ENCODE results near the gene LRRC43. TPM values are rescaled to one million over a fixed set of nuclear protein-coding genes. Genes with fewer than 3 reads are reported as not detected.

LRRC43 gene
- total RNA-seq, 1 donor from 2014 or later: not detected

GRCh38 chr12:122155705-122156104 is 27.2 kb upstream of the LRRC43 start:
- no peak overlapping the region for H3K27ac ChIP-seq (ENCODE audit: low read depth, low read length)
- no peak overlapping the region for H3K4me3 ChIP-seq (ENCODE audit: low read length in 3 of 3)
- peaks cover 0 to 7% (median 0%) of the 10 kb centered on the region in 3 donors for H3K36me3 ChIP-seq (ENCODE audit: control insufficient read depth in 3 of 3, insufficient read depth in 3 of 3, low read length in 3 of 3)
- H3K9ac ChIP-seq (ENCODE audit: low read depth in 1 of 3, low read length in 3 of 3): no peak overlapping the region
- no peaks in the 10 kb centered on the region for H3K9me3 ChIP-seq (ENCODE audit: control insufficient read depth in 3 of 3, low read length in 3 of 3)
- peaks cover 0 to 6% (median 5%) of the 10 kb centered on the region in 3 donors for H3K4me1 ChIP-seq (ENCODE audit: control insufficient read depth in 3 of 3, insufficient read depth in 3 of 3, low read length in 3 of 3)
- H3K27me3 ChIP-seq (ENCODE audit: control insufficient read depth in 3 of 3, insufficient read depth in 3 of 3, low read length in 3 of 3): no peaks in the 10 kb centered on the region

GRCh38 chr12:122158700-122159285 is 24.1 kb upstream of the LRRC43 start:
- H3K9ac ChIP-seq (ENCODE audit: low read depth in 1 of 3, low read length in 3 of 3): no peak overlapping the region
- H3K27me3 ChIP-seq (ENCODE audit: control insufficient read depth in 3 of 3, insufficient read depth in 3 of 3, low read length in 3 of 3): peaks cover 0 to 2% (median 2%) of the 10 kb centered on the region in 3 donors
- no peak overlapping the region for H3K4me3 ChIP-seq (ENCODE audit: low read length in 3 of 3)
- no peak overlapping the region for H3K27ac ChIP-seq (ENCODE audit: low read depth, low read length)
- H3K4me1 ChIP-seq (ENCODE audit: control insufficient read depth in 3 of 3, insufficient read depth in 3 of 3, low read length in 3 of 3): no peaks in the 10 kb centered on the region
- no peaks in the 10 kb centered on the region for H3K9me3 ChIP-seq (ENCODE audit: control insufficient read depth in 3 of 3, low read length in 3 of 3)
- H3K36me3 ChIP-seq (ENCODE audit: control insufficient read depth in 3 of 3, insufficient read depth in 3 of 3, low read length in 3 of 3): peaks cover 0 to 7% (median 0%) of the 10 kb centered on the region in 3 donors

- no peaks in the 10 kb centered on the region for H3K4me1 ChIP-seq (ENCODE audit: control insufficient read depth in 3 of 3, insufficient read depth in 3 of 3, low read length in 3 of 3)
- H3K27ac ChIP-seq (ENCODE audit: low read depth, low read length): no peak overlapping the region
- no peaks in the 10 kb centered on the region for H3K9me3 ChIP-seq (ENCODE audit: control insufficient read depth in 3 of 3, low read length in 3 of 3)
- no peak overlapping the region for H3K9ac ChIP-seq (ENCODE audit: low read depth in 1 of 3, low read length in 3 of 3)
- H3K36me3 ChIP-seq (ENCODE audit: control insufficient read depth in 3 of 3, insufficient read depth in 3 of 3, low read length in 3 of 3): peaks cover 0 to 7% (median 0%) of the 10 kb centered on the region in 3 donors
- H3K27me3 ChIP-seq (ENCODE audit: control insufficient read depth in 3 of 3, insufficient read depth in 3 of 3, low read length in 3 of 3): peaks cover 0 to 2% (median 2%) of the 10 kb centered on the region in 3 donors
- H3K4me3 ChIP-seq (ENCODE audit: low read length in 3 of 3): no peak overlapping the region
Measured at GRCh38 chr12:122159882-122160281, 23.0 kb upstream of the LRRC43 start.

GRCh38 chr12:122160761-122161160 is 22.2 kb upstream of the LRRC43 start:
- Histone ChIP-seq H3K4me3 (ENCODE audit: low read length in 3 of 3) (no peak overlapping the region), H3K9ac (ENCODE audit: low read depth in 1 of 3, low read length in 3 of 3) (no peak overlapping the region), H3K9me3 (ENCODE audit: control insufficient read depth in 3 of 3, low read length in 3 of 3) (no peaks in the 10 kb centered on the region), H3K27ac (ENCODE audit: low read depth, low read length) (no peak overlapping the region), H3K36me3 (ENCODE audit: control insufficient read depth in 3 of 3, insufficient read depth in 3 of 3, low read length in 3 of 3) (peaks cover 0 to 3% (median 0%) of the 10 kb centered on the region in 3 donors), H3K4me1 (ENCODE audit: control insufficient read depth in 3 of 3, insufficient read depth in 3 of 3, low read length in 3 of 3) (no peaks in the 10 kb centered on the region), H3K27me3 (ENCODE audit: control insufficient read depth in 3 of 3, insufficient read depth in 3 of 3, low read length in 3 of 3) (peaks cover 0 to 2% (median 2%) of the 10 kb centered on the region in 3 donors)

- no peaks in the 10 kb centered on the region for H3K9me3 ChIP-seq (ENCODE audit: control insufficient read depth in 3 of 3, low read length in 3 of 3)
- peaks cover 0 to 3% (median 0%) of the 10 kb centered on the region in 3 donors for H3K36me3 ChIP-seq (ENCODE audit: control insufficient read depth in 3 of 3, insufficient read depth in 3 of 3, low read length in 3 of 3)
- no peaks in the 10 kb centered on the region for H3K4me1 ChIP-seq (ENCODE audit: control insufficient read depth in 3 of 3, insufficient read depth in 3 of 3, low read length in 3 of 3)
- H3K27me3 ChIP-seq (ENCODE audit: control insufficient read depth in 3 of 3, insufficient read depth in 3 of 3, low read length in 3 of 3): peaks cover 0 to 2% (median 2%) of the 10 kb centered on the region in 3 donors
- H3K27ac ChIP-seq (ENCODE audit: low read depth, low read length): no peak overlapping the region
- no peak overlapping the region for H3K9ac ChIP-seq (ENCODE audit: low read depth in 1 of 3, low read length in 3 of 3)
- H3K4me3 ChIP-seq (ENCODE audit: low read length in 3 of 3): no peak overlapping the region
Measured at GRCh38 chr12:122161682-122162081, 21.2 kb upstream of the LRRC43 start.

GRCh38 chr12:122162976-122163375 is 19.9 kb upstream of the LRRC43 start:
- Histone ChIP-seq H3K9ac (ENCODE audit: low read depth in 1 of 3, low read length in 3 of 3) (no peak overlapping the region), H3K36me3 (ENCODE audit: control insufficient read depth in 3 of 3, insufficient read depth in 3 of 3, low read length in 3 of 3) (no peaks in the 10 kb centered on the region), H3K27ac (ENCODE audit: low read depth, low read length) (no peak overlapping the region), H3K27me3 (ENCODE audit: control insufficient read depth in 3 of 3, insufficient read depth in 3 of 3, low read length in 3 of 3) (peaks cover 0 to 2% (median 2%) of the 10 kb centered on the region in 3 donors), H3K9me3 (ENCODE audit: control insufficient read depth in 3 of 3, low read length in 3 of 3) (no peaks in the 10 kb centered on the region), H3K4me3 (ENCODE audit: low read length in 3 of 3) (no peak overlapping the region), H3K4me1 (ENCODE audit: control insufficient read depth in 3 of 3, insufficient read depth in 3 of 3, low read length in 3 of 3) (no peaks in the 10 kb centered on the region)

GRCh38 chr12:122166422-122167349 is 16.2 kb upstream of the LRRC43 start:
- no peak overlapping the region for H3K4me3 ChIP-seq (ENCODE audit: low read length in 3 of 3)

GRCh38 chr12:122167356-122167925 is 15.5 kb upstream of the LRRC43 start:
- peaks cover 0 to 8% (median 5%) of the 10 kb centered on the region in 3 donors for H3K27me3 ChIP-seq (ENCODE audit: control insufficient read depth in 3 of 3, insufficient read depth in 3 of 3, low read length in 3 of 3)
- no peaks in the 10 kb centered on the region for H3K4me1 ChIP-seq (ENCODE audit: control insufficient read depth in 3 of 3, insufficient read depth in 3 of 3, low read length in 3 of 3)
- H3K9me3 ChIP-seq (ENCODE audit: control insufficient read depth in 3 of 3, low read length in 3 of 3): no peaks in the 10 kb centered on the region
- H3K36me3 ChIP-seq (ENCODE audit: control insufficient read depth in 3 of 3, insufficient read depth in 3 of 3, low read length in 3 of 3): no peaks in the 10 kb centered on the region
- no peak overlapping the region for H3K9ac ChIP-seq (ENCODE audit: low read depth in 1 of 3, low read length in 3 of 3)
- H3K27ac ChIP-seq (ENCODE audit: low read depth, low read length): no peak overlapping the region
- H3K4me3 ChIP-seq (ENCODE audit: low read length in 3 of 3): no peak overlapping the region

More at GRCh38 chr12:122166422-122167349, 16.2 kb upstream of the LRRC43 start:
- Histone ChIP-seq H3K9ac (ENCODE audit: low read depth in 1 of 3, low read length in 3 of 3) (no peak overlapping the region), H3K27me3 (ENCODE audit: control insufficient read depth in 3 of 3, insufficient read depth in 3 of 3, low read length in 3 of 3) (peaks cover 0 to 7% (median 5%) of the 10 kb centered on the region in 3 donors), H3K9me3 (ENCODE audit: control insufficient read depth in 3 of 3, low read length in 3 of 3) (no peaks in the 10 kb centered on the region), H3K4me1 (ENCODE audit: control insufficient read depth in 3 of 3, insufficient read depth in 3 of 3, low read length in 3 of 3) (no peaks in the 10 kb centered on the region), H3K36me3 (ENCODE audit: control insufficient read depth in 3 of 3, insufficient read depth in 3 of 3, low read length in 3 of 3) (no peaks in the 10 kb centered on the region), H3K27ac (ENCODE audit: low read depth, low read length) (no peak overlapping the region)

- H3K27me3 ChIP-seq (ENCODE audit: control insufficient read depth in 3 of 3, insufficient read depth in 3 of 3, low read length in 3 of 3): peaks cover 4 to 8% (median 7%) of the 10 kb centered on the region in 3 donors
- H3K27ac ChIP-seq (ENCODE audit: low read depth, low read length): no peak overlapping the region
- no peaks in the 10 kb centered on the region for H3K9me3 ChIP-seq (ENCODE audit: control insufficient read depth in 3 of 3, low read length in 3 of 3)
- H3K36me3 ChIP-seq (ENCODE audit: control insufficient read depth in 3 of 3, insufficient read depth in 3 of 3, low read length in 3 of 3): no peaks in the 10 kb centered on the region
- H3K4me3 ChIP-seq (ENCODE audit: low read length in 3 of 3): no peak overlapping the region
- H3K4me1 ChIP-seq (ENCODE audit: control insufficient read depth in 3 of 3, insufficient read depth in 3 of 3, low read length in 3 of 3): no peaks in the 10 kb centered on the region
- no peak overlapping the region for H3K9ac ChIP-seq (ENCODE audit: low read depth in 1 of 3, low read length in 3 of 3)
Measured at GRCh38 chr12:122168492-122168891, 14.4 kb upstream of the LRRC43 start.
